ENCODE data around the gene CFAP100. TPM values are rescaled to one million over a fixed set of nuclear protein-coding genes. Genes with fewer than 3 reads are reported as not detected.

CFAP100 gene
- total and polyA plus RNA-seq, 10 donors, result not detected

GRCh38 chr3:126450219-126450618 lies 55.5 kb downstream of the CFAP100 start:
- Histone ChIP-seq H3K9me3 (no peaks in the 10 kb centered on the region), H3K36me3 (peaks cover 0 to 100% (median 52%) of the 10 kb centered on the region in 6 donors), H3K27me3 (replicated peaks in 1 of 7) (no peaks in the 10 kb centered on the region), H3K4me1 (peaks cover 0 to 8% (median 0%) of the 10 kb centered on the region in 6 donors), H3K4me3 (no peak overlapping the region), H3K27ac (no peak overlapping the region)
- TF ChIP-seq POLR2AphosphoS5 (IDR thresholded peaks at IDR 0.05), result no peak
- no peak for TF ChIP-seq POLR2A (IDR thresholded peaks at IDR 0.05)
- TF ChIP-seq CTCF (IDR thresholded peaks at IDR 0.05 in 8 of 11, conservative IDR thresholded peaks at IDR 0.05 in 3 of 11), result no peak
- intact Hi-C loops (cut with DNase I; ENCODE audit: low total_unique reads), result no loop called here
- 73 to 84% (median 82%) methylated on average over 9 of the region's 9 CpGs for WGBS, 5 donors
- DNase-seq, result peak; percentile 40

- intact Hi-C loops (cut with DNase I; ENCODE audit: low total_unique reads), result no loop called here
- Histone ChIP-seq H3K4me1 (peaks cover 0 to 13% (median 0%) of the 10 kb centered on the region in 6 donors), H3K27me3 (replicated peaks in 1 of 7) (no peaks in the 10 kb centered on the region), H3K36me3 (peaks cover 0 to 100% (median 52%) of the 10 kb centered on the region in 6 donors), H3K9me3 (no peaks in the 10 kb centered on the region), H3K27ac (no peak overlapping the region), H3K4me3 (no peak overlapping the region)
- peak in 1 of 3 donors; percentile 47 for TF ChIP-seq POLR2AphosphoS5 (IDR thresholded peaks at IDR 0.05)
- TF ChIP-seq CTCF (IDR thresholded peaks at IDR 0.05 in 8 of 11, conservative IDR thresholded peaks at IDR 0.05 in 3 of 11), result no peak
- WGBS, 5 donors, result 90 to 97% (median 94%) methylated on average over 3 of the region's 3 CpGs
- DNase-seq, result peak; percentile 34
Measured at GRCh38 chr3:126450744-126451143, 56.0 kb downstream of the CFAP100 start.

GRCh38 chr3:126451511-126451910 lies 56.8 kb downstream of the CFAP100 start:
- H3K36me3 ChIP-seq, result peaks cover 0 to 100% (median 58%) of the 10 kb centered on the region in 6 donors
- no peak for TF ChIP-seq POLR2A (IDR thresholded peaks at IDR 0.05)
- TF ChIP-seq CTCF (IDR thresholded peaks at IDR 0.05 in 8 of 11, conservative IDR thresholded peaks at IDR 0.05 in 3 of 11), result no peak
- peak in 1 of 3 donors; percentile 30 for TF ChIP-seq POLR2AphosphoS5 (IDR thresholded peaks at IDR 0.05)
- peaks cover 0 to 19% (median 4%) of the 10 kb centered on the region in 6 donors for H3K4me1 ChIP-seq
- intact Hi-C loops (cut with DNase I; ENCODE audit: low total_unique reads), result no loop called here
- DNase-seq, result peak; percentile 56
- no peaks in the 10 kb centered on the region for H3K9me3 ChIP-seq
- H3K27ac ChIP-seq, result no peak overlapping the region
- H3K27me3 ChIP-seq (replicated peaks in 1 of 7), result no peaks in the 10 kb centered on the region
- 85 to 92% (median 89%) methylated on average over 7 to 12 of the region's 12 CpGs for WGBS, 5 donors
- H3K4me3 ChIP-seq, result no peak overlapping the region

GRCh38 chr3:126452213-126452612 lies 57.5 kb downstream of the CFAP100 start:
- Histone ChIP-seq H3K4me3 (no peak overlapping the region), H3K9me3 (no peaks in the 10 kb centered on the region), H3K27me3 (replicated peaks in 1 of 7) (no peaks in the 10 kb centered on the region), H3K27ac (no peak overlapping the region), H3K4me1 (peaks cover 0 to 26% (median 7%) of the 10 kb centered on the region in 6 donors), H3K36me3 (peaks cover 0 to 100% (median 65%) of the 10 kb centered on the region in 6 donors)
- no peak for DNase-seq
- 91 to 95% (median 95%) methylated on average over 9 of the region's 9 CpGs for WGBS, 5 donors
- intact Hi-C loops (cut with DNase I; ENCODE audit: low total_unique reads), result no loop called here
- TF ChIP-seq POLR2A (IDR thresholded peaks at IDR 0.05), result no peak
- TF ChIP-seq CTCF (IDR thresholded peaks at IDR 0.05 in 8 of 11, conservative IDR thresholded peaks at IDR 0.05 in 3 of 11), result no peak
- TF ChIP-seq POLR2AphosphoS5 (IDR thresholded peaks at IDR 0.05), result no peak
